ENCODE results near the gene ZNRF1. TPM values are rescaled to one million over a fixed set of nuclear protein-coding genes. Genes with fewer than 3 reads are reported as not detected.
A peak's percentile ranks its signal among the peaks of the same experiment; 100 is the strongest.

The ZNRF1 gene
- polyA plus RNA-seq, 2 of the 4 experiments (the other 2 are of a cell fraction): 18.6 to 22.6 TPM

GRCh38 chr16:75027520-75028300, 28.9 kb downstream of the ZNRF1 start (continued):
- TF ChIP-seq HMGXB4 (CRISPR knock-in tag; IDR thresholded peaks at IDR 0.05; ENCODE audit: borderline replicate concordance) (no peak), ZC3H11A (IDR thresholded peaks at IDR 0.05) (no peak)

GRCh38 chr16:75028544-75029135, 29.8 kb downstream of the ZNRF1 start:
- Histone ChIP-seq H3K4me3 (no peak overlapping the region), H3K27ac (peak overlapping the region in 1 of 2 experiments; percentile 61; a peak in 3 of 6 replicates), H3K4me2 (no peak overlapping the region), H3K4me1 (peaks cover 44% of the 10 kb centered on the region), H3K9me3 (no peaks in the 10 kb centered on the region)
- POLR2A ChIA-PET: no interaction called here
- CTCF ChIA-PET: interaction anchor here (0.7 to 1.6 kb wide), 4 partner anchors 11 to 83 kb away, joined by 3 to 4 read pairs (median 4); no protein-coding TSS in a partner anchor
- DNase-seq (ENCODE audit: low read depth in 1 of 2, low spot score in 1 of 2) (no peak), ATAC-seq (no peak), FAIRE-seq (no peak)
- TF ChIP-seq USF2 (IDR thresholded peaks at IDR 0.05) (no peak), RNF2 (IDR thresholded peaks at IDR 0.05; ENCODE audit: borderline replicate concordance, low read depth) (no peak), NPAS2 (CRISPR knock-in tag; IDR thresholded peaks at IDR 0.05; ENCODE audit: borderline replicate concordance) (no peak), JUN (IDR thresholded peaks at IDR 0.05) (no peak), RARB (CRISPR knock-in tag; IDR thresholded peaks at IDR 0.05) (no peak), FOSB (CRISPR knock-in tag; IDR thresholded peaks at IDR 0.05) (no peak), GATA3 (IDR thresholded peaks at IDR 0.05; ENCODE audit: borderline replicate concordance) (no peak), EP300 (IDR thresholded peaks at IDR 0.05) (no peak), SREBF2 (IDR thresholded peaks at IDR 0.05) (no peak), BCL3 (IDR thresholded peaks at IDR 0.05) (no peak), MAFK (IDR thresholded peaks at IDR 0.05; ENCODE audit: partially characterized antibody) (no peak), FOXS1 (CRISPR knock-in tag; IDR thresholded peaks at IDR 0.05) (no peak), MAZ (IDR thresholded peaks at IDR 0.05; ENCODE audit: borderline replicate concordance, low read depth, low read length) (no peak), FOSL2 (IDR thresholded peaks at IDR 0.05) (no peak), FOSL2 (CRISPR knock-in tag; IDR thresholded peaks at IDR 0.05) (no peak)
- WGBS (ENCODE audit: missing lambda C conversion rate): 82% methylated on average over 4 of the region's 4 CpGs

GRCh38 chr16:75029854-75030253, 31.0 kb downstream of the ZNRF1 start:
- peak overlapping the region; percentile 37 to 61; a peak in 4 of 6 replicates for H3K27ac ChIP-seq
- FAIRE-seq: no peak
- CTCF ChIA-PET: interaction anchor here (0.7 to 1.0 kb wide), 2 partner anchors 31 to 109 kb away, joined by 3 to 6 read pairs; partner anchors contain the start of gene ZNRF1
- no peak for TF ChIP-seq NR3C1 (IDR thresholded peaks at IDR 0.05)
- no peak for TF ChIP-seq ZSCAN20 (CRISPR knock-in tag; IDR thresholded peaks at IDR 0.05)
- no peak for TF ChIP-seq HOXB13 (CRISPR knock-in tag; IDR thresholded peaks at IDR 0.05; ENCODE audit: low read depth)
- no peak for TF ChIP-seq TFCP2L1 (CRISPR knock-in tag; IDR thresholded peaks at IDR 0.05)
- TF ChIP-seq ZNF302 (CRISPR knock-in tag; IDR thresholded peaks at IDR 0.05): no peak
- TF ChIP-seq EHF (CRISPR knock-in tag; IDR thresholded peaks at IDR 0.05): no peak
- TF ChIP-seq ELK1 (IDR thresholded peaks at IDR 0.05; ENCODE audit: low read depth, low read length): no peak
- TF ChIP-seq CEBPB (IDR thresholded peaks at IDR 0.05): 0 out of 4 replicates have a peak, but pooled peaks of 1 of the 2 experiments have one; percentile 14
- no peak for TF ChIP-seq HDAC2 (IDR thresholded peaks at IDR 0.05)
- no peak for TF ChIP-seq MAFK (IDR thresholded peaks at IDR 0.05; ENCODE audit: partially characterized antibody)
- no peak for TF ChIP-seq BHLHE40 (IDR thresholded peaks at IDR 0.05; ENCODE audit: low read depth, low read length)
- no peak for TF ChIP-seq HES2 (IDR thresholded peaks at IDR 0.05)
- no peak for TF ChIP-seq FOSL2 (IDR thresholded peaks at IDR 0.05)
- peak; percentile 65 for TF ChIP-seq FOSL2 (CRISPR knock-in tag; IDR thresholded peaks at IDR 0.05)
- no peak for TF ChIP-seq ZFP36 (IDR thresholded peaks at IDR 0.05; ENCODE audit: borderline replicate concordance, partially characterized antibody)
- TF ChIP-seq NFE2L2 (conservative IDR thresholded peaks at IDR 0.05; ENCODE audit: low read length): no peak
- TF ChIP-seq HEYL (CRISPR knock-in tag; IDR thresholded peaks at IDR 0.05): no peak

More at GRCh38 chr16:75029854-75030253, 31.0 kb downstream of the ZNRF1 start:
- H3K4me1 ChIP-seq: peaks cover 41% of the 10 kb centered on the region
- no peaks in the 10 kb centered on the region for H3K9me3 ChIP-seq
- ATAC-seq (peak in 1 of 2 experiments; percentile 66; a peak in 3 of 6 replicates), DNase-seq (ENCODE audit: low read depth in 1 of 2, low spot score in 1 of 2) (peak in 1 of 2 experiments; percentile 51)
- POLR2A ChIA-PET: interaction anchor here (0.7 kb wide), 1 partner anchor 283 kb away, joined by 6 read pairs; no protein-coding TSS in a partner anchor
- H3K4me3 ChIP-seq: no peak overlapping the region
- peak overlapping the region; percentile 23 for H3K4me2 ChIP-seq

Data from A549 (cell line).